MM.1S (cell line): ENCODE results near the gene CSRP3.

ENCODE experiments used
- DNase-seq: peaks from one replicate; pipeline ENCODE4 v3.0.0-alpha.2; 2015
- H2AFZ ChIP-seq: fragments of 300-600 bp; sonication (generic); 2 replicates; pipeline ENCODE4 v1.6.0; 2016; ENCODE audit warnings: antibody characterized with exemption, low read length
- H3F3A ChIP-seq: fragments of 300-600 bp; sonication (generic); 2 replicates; pipeline ENCODE4 v1.6.1; 2016; ENCODE audit warnings: mild to moderate bottlenecking, antibody characterized with exemption, low read length, moderate library complexity, mixed read lengths; ENCODE audit not compliant: insufficient read depth
- H3K27ac ChIP-seq: fragments of 300-600 bp; sonication (generic); 2 replicates; pipeline ENCODE4 v1.5.1; 2016; ENCODE audit warnings: mild to moderate bottlenecking, low read length
- H3K27me3 ChIP-seq: fragments of 300-600 bp; sonication (generic); replicated peaks from 2 replicates; pipeline ENCODE4 v1.6.0; 2016; ENCODE audit warnings: low read length; ENCODE audit not compliant: insufficient read depth
- H3K36me3 ChIP-seq: fragments of 300-600 bp; sonication (generic); replicated peaks from 2 replicates; pipeline ENCODE4 v1.6.1; 2016; ENCODE audit warnings: mild to moderate bottlenecking, low read length, mixed read lengths; ENCODE audit not compliant: insufficient read depth
- H3K4me1 ChIP-seq: fragments of 300-600 bp; sonication (generic); 2 replicates; pipeline ENCODE4 v1.6.1; 2016; ENCODE audit warnings: low read length, mixed read lengths
- H3K4me2 ChIP-seq: fragments of 300-600 bp; sonication (generic); 2 replicates; pipeline ENCODE4 v1.6.0; 2016; ENCODE audit warnings: low read depth, low read length
- H3K4me3 ChIP-seq: fragments of 300-600 bp; sonication (generic); 2 replicates; pipeline ENCODE4 v1.5.1; 2016; ENCODE audit warnings: low read length, mixed read lengths
- H3K79me2 ChIP-seq: fragments of 300-600 bp; sonication (generic); 2 replicates; pipeline ENCODE4 v1.6.1; 2016; ENCODE audit warnings: mixed run types, low read length, mixed read lengths
- H3K9ac ChIP-seq: fragments of 300-600 bp; sonication (generic); 2 replicates; pipeline ENCODE4 v1.6.1; 2016; ENCODE audit warnings: low read length, mixed read lengths
- H3K9me2 ChIP-seq: fragments of 300-600 bp; sonication (generic); replicated peaks from 2 replicates; pipeline ENCODE4 v1.6.1; 2016; ENCODE audit warnings: mild to moderate bottlenecking, low read length, mixed read lengths; ENCODE audit not compliant: insufficient read depth
- H3K9me3 ChIP-seq: fragments of 300-600 bp; sonication (generic); replicated peaks from 2 replicates; pipeline ENCODE4 v1.6.1; 2016; ENCODE audit warnings: mild to moderate bottlenecking, low read length, mixed read lengths; ENCODE audit not compliant: insufficient read depth
- H4K20me1 ChIP-seq: fragments of 300-600 bp; sonication (generic); 2 replicates; pipeline ENCODE4 v1.6.1; 2016; ENCODE audit warnings: mild to moderate bottlenecking, low read length, moderate library complexity, mixed read lengths; ENCODE audit not compliant: insufficient read depth
- EZH2 ChIP-seq: fragments of 300-600 bp; sonication (generic); optimal IDR thresholded peaks from 2 replicates; pipeline ENCODE3; 2017; ENCODE audit warnings: low read depth, mild to moderate bottlenecking, antibody characterized with exemption, low read length, mixed read lengths
- EZH2phosphoT487 ChIP-seq: fragments of 300-600 bp; sonication (generic); IDR thresholded peaks from 2 replicates; pipeline ENCODE4 v1.6.1; 2018; ENCODE audit warnings: antibody characterized with exemption, low read length
- TF ChIP-seq, protein P1 (sequence below): fragments of 300-600 bp; sonication (generic); IDR thresholded peaks from 2 replicates; pipeline ENCODE4 v1.5.1; 2016; ENCODE audit warnings: antibody characterized with exemption, low read length, mixed read lengths

CSRP3 gene

DNA sequence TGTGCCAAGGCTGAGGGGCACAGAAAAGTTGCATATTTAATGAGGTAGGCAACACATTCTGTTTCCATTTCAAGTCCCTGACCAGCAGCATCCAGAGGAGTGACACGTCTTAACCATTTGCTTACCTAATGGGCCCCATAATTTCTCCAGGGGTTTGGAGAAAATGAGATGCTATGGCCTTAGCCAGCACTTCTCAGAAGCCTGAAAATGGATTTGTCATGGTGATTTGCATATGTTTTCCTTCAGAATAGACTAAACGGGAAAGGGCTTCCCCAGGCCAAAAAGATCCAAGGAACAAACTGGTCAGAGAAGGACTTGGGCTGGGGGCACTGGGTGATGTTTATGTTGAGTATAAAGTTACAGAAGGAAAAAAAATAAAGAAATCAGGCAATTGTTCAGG is 16.7 kb downstream of the CSRP3 start:
- no peak overlapping the region for H3K4me2 ChIP-seq
- H3K79me2 ChIP-seq = no peaks in the 10 kb centered on the region
- H3K4me3 ChIP-seq = no peak overlapping the region
- no peak overlapping the region for H3K27ac ChIP-seq
- no peaks in the 10 kb centered on the region for H3K4me1 ChIP-seq
- H3K9me2 ChIP-seq = no peaks in the 10 kb centered on the region
- no peaks in the 10 kb centered on the region for H4K20me1 ChIP-seq
- no peaks in the 10 kb centered on the region for H3K9me3 ChIP-seq
- TF ChIP-seq EZH2phosphoT487 (no peak), EZH2 (no peak)
- H2AFZ ChIP-seq = no peak overlapping the region
- no peak overlapping the region for H3K9ac ChIP-seq
- no peak for DNase-seq
- no peaks in the 10 kb centered on the region for H3K27me3 ChIP-seq
- no peaks in the 10 kb centered on the region for H3K36me3 ChIP-seq
- no peaks in the 10 kb centered on the region for H3F3A ChIP-seq

DNA sequence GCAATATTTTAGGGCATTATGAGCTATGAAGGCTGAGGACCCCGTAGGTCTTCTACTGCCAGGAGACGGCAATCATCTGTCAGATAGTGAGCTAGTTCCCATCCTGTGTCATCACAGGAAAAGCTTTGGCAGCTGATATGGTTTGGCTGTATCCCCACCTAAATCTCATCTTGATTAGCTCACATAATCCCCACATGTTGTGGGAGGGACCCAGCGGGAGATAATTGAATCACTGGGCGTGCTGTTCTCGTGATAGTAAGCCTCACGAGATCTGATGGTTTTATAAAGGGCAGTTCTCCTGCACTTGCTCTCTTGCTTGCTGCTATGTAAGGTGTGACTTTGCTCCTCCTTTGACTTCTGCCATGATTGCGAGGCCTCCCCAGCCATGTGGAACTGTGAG is 18.1 kb downstream of the CSRP3 start:
- Histone ChIP-seq H3K4me1 (no peaks in the 10 kb centered on the region), H3K27me3 (no peaks in the 10 kb centered on the region), H4K20me1 (no peaks in the 10 kb centered on the region), H3K4me3 (no peak overlapping the region), H3K9ac (no peak overlapping the region), H3K79me2 (no peaks in the 10 kb centered on the region), H3K4me2 (no peak overlapping the region), H3F3A (no peaks in the 10 kb centered on the region), H3K27ac (no peak overlapping the region), H3K36me3 (no peaks in the 10 kb centered on the region), H3K9me3 (no peaks in the 10 kb centered on the region), H2AFZ (no peak overlapping the region), H3K9me2 (no peaks in the 10 kb centered on the region)
- TF ChIP-seq EZH2 (no peak), EZH2phosphoT487 (no peak)
- TF ChIP-seq, protein P1, sequence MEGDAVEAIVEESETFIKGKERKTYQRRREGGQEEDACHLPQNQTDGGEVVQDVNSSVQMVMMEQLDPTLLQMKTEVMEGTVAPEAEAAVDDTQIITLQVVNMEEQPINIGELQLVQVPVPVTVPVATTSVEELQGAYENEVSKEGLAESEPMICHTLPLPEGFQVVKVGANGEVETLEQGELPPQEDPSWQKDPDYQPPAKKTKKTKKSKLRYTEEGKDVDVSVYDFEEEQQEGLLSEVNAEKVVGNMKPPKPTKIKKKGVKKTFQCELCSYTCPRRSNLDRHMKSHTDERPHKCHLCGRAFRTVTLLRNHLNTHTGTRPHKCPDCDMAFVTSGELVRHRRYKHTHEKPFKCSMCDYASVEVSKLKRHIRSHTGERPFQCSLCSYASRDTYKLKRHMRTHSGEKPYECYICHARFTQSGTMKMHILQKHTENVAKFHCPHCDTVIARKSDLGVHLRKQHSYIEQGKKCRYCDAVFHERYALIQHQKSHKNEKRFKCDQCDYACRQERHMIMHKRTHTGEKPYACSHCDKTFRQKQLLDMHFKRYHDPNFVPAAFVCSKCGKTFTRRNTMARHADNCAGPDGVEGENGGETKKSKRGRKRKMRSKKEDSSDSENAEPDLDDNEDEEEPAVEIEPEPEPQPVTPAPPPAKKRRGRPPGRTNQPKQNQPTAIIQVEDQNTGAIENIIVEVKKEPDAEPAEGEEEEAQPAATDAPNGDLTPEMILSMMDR = no peak
- no peak for DNase-seq

DNA sequence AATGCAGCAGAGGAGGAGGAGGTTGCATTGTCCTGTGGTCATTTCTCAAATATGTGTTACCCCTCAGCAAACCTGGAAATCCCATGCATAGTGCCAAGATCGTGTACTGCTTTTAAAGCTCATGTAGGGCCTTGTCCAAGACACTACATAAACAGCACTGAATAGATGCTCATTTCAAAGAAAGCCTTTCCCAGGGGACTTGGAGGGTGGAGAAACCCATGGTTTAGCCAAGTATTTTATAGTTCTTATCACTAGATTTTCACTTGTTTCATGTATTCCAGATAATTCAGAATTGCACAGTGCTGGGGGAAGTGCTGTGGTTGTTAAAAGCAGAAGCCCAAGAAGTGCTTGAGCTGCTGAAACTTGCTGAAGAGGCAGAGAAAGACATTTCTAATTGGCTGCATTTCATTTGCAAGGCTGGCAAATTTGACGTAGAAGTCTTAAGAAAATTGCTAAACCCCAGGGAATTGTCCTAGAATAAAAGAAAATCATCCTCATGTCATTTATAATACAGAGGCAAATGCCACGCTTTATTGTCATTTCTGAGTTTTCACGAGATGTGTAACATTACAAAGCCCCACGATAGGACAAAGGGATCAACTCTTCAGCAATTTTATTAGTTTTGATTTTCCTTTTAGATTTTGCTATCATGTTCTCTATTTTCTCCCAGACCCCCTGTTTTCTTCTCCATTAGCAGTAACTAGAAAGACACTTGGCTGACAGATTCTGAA is 20.1 kb downstream of the CSRP3 start:
- no peaks in the 10 kb centered on the region for H3F3A ChIP-seq
- H3K9ac ChIP-seq = no peak overlapping the region
- H3K9me2 ChIP-seq = no peaks in the 10 kb centered on the region
- H3K27me3 ChIP-seq = no peaks in the 10 kb centered on the region
- no peak overlapping the region for H2AFZ ChIP-seq
- H3K4me2 ChIP-seq = no peak overlapping the region
- no peak overlapping the region for H3K4me3 ChIP-seq
- no peak overlapping the region for H3K27ac ChIP-seq
- TF ChIP-seq EZH2phosphoT487 (no peak), EZH2 (no peak)
- TF ChIP-seq, protein P1 = no peak
- no peaks in the 10 kb centered on the region for H3K79me2 ChIP-seq
- no peaks in the 10 kb centered on the region for H3K36me3 ChIP-seq
- H4K20me1 ChIP-seq = no peaks in the 10 kb centered on the region
- DNase-seq = no peak
- no peaks in the 10 kb centered on the region for H3K4me1 ChIP-seq
- H3K9me3 ChIP-seq = no peaks in the 10 kb centered on the region

DNA sequence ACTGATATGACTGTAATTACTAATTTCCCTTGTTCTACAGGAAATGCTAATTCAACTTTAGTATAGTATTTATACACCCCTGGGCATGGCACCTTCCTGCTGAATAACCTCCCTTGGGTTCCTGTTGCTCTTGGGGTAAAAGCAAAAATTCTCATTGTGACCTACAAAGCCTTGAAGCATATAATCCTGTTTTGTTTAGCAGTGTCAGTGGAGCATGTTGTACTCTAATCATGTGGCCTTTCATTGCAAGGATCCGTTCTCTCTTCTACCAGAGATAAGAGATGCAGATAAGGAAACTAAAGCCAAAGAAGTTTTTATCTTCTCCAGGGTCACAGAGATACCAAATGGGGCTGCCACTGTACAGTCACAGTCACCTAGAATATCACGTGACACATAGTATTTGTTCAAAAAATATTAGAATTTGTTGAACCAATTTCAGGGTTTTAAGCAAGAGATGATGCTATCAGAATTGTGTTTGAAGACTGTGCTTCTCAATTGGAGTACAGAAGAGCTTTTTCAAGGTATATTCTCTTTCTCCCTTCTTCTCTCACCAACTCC is 25.1 kb downstream of the CSRP3 start:
- no peak overlapping the region for H3K9ac ChIP-seq
- H4K20me1 ChIP-seq = no peaks in the 10 kb centered on the region
- TF ChIP-seq EZH2 (no peak), EZH2phosphoT487 (no peak)
- TF ChIP-seq, protein P1 = no peak
- no peaks in the 10 kb centered on the region for H3K9me3 ChIP-seq
- no peak overlapping the region for H3K27ac ChIP-seq
- no peaks in the 10 kb centered on the region for H3F3A ChIP-seq
- H3K9me2 ChIP-seq = no peaks in the 10 kb centered on the region
- no peak overlapping the region for H2AFZ ChIP-seq
- no peak overlapping the region for H3K4me2 ChIP-seq
- DNase-seq = no peak
- H3K4me3 ChIP-seq = no peak overlapping the region
- no peaks in the 10 kb centered on the region for H3K79me2 ChIP-seq
- no peaks in the 10 kb centered on the region for H3K27me3 ChIP-seq
- H3K4me1 ChIP-seq = no peaks in the 10 kb centered on the region
- no peaks in the 10 kb centered on the region; the same call in 1 of the 2 replicates for H3K36me3 ChIP-seq
